ENCODE measurements around the gene ALDH9A1.
A peak's percentile ranks its signal among the peaks of the same experiment; 100 is the strongest.
"Not testable (repeated sequence)": the region's sequence is repeated elsewhere in the genome, so short reads cannot be mapped to it uniquely, and the experiment has no call there.

The ALDH9A1 gene

DNA sequence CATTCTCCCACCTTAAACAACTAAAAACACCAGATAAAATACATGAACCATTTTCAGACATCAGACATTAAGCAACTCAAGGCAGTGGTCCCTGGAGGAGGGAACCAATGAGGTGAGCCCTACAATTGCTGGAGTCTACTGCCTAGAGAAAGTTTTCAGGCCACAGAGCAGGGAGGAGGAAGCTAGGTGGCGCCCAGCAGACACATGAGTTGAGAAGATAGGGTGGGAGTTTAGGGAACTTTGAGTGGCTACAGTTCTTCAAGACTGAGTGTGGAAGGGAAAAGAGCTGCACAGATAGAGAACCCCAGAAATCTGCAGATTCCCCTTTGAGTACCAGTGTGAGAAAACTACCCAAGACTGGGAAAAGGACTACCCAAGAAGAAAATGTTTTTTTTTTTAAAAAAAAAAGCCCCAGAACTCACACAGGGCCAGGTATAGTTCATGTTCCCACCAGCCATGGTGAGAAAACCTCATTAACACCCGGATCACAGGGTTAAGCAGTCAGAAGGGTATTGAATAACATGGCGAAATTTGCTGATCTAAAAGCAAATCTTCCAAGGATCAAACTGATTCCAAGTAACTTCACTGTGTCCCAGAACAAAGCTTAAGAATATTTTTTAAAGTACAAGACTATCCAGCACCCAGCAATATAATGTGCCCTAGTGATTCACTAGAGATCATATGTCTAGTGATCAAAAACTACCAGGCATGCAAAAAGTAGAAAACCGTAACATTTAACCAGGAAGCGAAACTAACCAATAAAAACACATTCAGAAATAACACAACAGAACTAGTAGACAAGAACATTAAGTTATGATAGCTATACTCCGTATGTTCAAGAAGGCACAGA lies 12.0 kb downstream of the ALDH9A1 start:
- DNase-seq = peak; percentile 38

DNA sequence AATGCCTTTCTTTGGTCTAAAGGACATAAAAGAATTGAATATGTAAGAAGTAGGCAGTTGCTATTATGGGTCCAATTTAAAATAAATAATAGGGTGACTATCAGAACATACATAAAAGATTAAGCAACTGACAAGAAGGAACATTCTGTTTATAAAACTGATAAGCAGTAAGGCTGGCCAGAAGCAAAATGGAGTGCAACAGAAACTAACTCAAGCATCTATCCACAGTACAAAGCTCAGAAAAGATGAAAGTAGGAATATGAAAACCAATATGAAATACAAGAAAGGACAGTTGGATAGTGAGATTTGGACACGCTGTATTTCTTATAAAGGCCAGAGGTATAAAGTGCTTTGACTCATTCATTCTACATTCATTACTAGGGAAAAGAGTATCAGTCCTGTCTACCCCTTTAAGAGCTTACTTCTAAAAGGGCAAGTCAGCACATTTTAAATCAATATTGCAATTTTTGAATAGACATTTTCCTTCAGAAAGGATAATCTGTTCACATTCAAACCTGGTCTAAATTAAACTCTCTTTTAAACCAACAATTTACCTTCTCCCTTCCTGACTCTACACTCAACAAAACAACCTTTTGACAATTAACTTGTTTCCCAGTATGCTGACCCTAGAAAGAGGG lies 14.4 kb downstream of the ALDH9A1 start:
- no peak for DNase-seq

DNA sequence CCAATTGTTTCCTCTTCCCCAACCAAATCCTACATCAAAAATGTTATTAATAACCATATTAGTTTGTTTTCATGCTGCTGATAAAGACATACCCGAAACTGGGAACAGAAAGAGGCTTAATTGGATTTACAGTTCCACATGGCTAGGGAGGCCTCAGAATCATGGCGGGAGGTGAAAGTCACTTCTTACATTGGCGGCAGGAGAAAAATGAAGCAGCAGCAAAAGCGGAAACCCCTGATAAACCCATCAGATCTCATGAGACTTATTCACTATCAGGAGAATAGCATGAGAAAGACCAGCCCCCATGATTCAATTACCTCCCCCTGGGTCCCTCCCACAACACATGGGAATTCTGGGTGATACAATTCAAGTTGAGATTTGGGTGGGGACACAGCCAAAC lies 17.6 kb downstream of the ALDH9A1 start:
- DNase-seq = not testable (repeated sequence)

DNA sequence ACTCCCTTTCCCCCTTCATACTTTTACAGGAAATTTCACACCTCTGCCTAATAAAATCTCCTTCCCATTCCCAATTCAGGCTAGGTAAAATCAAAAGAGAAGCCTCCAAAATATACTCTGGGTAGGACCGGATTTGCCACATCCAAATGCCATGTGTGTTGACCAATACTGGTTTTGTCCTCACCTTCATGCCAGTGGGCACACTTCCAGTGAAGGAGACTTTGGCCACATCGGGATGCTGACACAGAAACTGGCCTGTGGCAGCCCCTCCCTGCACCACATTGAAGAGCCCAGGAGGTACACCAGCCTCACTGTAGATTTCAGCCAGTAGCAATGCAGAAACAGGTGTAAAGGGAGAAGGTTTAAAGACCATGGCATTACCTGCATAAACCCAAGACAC lies 18.1 kb downstream of the ALDH9A1 start:
- no peak for DNase-seq

DNA sequence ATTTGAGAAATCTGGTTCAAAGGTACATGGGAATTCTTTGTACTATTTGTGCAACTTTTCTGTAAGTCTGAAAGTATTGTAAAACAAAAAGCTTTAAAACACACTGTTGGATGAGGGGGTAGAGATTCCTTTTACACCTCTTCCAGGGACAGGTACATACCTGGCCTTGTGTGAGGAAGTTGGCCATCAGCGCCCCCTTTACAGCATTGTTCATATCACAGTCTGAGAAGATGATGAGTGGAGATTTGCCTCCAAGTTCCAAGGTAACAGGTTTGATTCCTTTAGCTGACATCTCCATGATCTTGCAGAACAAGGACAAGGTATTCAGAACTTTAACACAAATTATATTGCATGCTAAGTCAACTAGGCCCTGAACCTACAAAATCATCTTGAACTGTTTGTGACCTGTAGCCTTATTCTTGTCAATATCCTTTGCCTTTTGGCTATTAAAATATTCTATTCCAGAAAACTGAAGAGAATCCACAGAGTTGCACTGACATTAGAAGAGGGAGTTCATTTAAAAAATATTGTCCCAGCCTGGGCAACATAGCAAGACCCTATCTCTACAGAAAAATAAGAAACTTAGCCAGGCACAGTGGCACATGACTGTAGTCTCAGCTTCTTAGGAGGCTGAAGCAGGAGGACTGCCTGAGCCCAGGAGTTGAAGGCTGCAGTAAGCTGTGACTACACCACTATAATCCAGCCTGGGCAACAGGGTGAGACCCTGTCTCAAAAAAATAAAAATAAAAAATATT lies 18.9 kb downstream of the ALDH9A1 start:
- DNase-seq = no peak

DNA sequence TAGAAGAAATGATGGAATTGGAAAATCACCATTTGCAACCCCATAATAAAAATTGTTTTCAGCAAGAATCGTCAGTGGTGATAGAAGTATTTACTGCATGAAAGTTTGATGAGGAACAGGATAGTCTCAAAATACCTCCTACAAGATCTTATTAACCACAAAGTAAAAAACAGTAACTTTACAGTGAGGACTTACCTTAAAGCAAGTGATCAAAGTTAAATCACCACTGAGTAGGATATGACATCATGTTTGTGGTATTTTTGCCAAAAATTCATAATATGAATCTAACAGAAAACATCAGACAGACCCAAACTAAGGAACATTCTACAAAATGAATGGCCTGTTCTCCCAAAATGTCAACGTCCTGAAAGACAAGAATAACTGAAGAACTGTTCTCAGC lies 19.9 kb downstream of the ALDH9A1 start:
- no peak for DNase-seq

DNA sequence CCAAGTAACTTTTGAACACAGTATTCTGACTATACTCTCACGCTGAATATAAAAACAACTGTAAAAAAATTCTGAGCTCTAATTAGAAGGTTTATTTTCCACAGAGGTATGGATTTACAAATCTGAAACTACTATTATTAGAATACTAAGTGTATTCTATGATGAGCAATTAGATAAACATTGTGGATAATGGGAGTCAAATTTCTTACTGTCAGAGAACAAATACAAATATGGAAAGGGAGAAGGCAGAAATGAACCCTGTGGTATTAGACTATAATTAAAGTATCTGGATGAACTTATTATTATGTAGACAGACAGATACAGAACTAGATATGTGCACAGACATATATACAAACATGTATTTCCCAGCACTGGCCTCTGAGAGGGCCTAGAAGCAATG lies 22.6 kb downstream of the ALDH9A1 start:
- DNase-seq = no peak

DNA sequence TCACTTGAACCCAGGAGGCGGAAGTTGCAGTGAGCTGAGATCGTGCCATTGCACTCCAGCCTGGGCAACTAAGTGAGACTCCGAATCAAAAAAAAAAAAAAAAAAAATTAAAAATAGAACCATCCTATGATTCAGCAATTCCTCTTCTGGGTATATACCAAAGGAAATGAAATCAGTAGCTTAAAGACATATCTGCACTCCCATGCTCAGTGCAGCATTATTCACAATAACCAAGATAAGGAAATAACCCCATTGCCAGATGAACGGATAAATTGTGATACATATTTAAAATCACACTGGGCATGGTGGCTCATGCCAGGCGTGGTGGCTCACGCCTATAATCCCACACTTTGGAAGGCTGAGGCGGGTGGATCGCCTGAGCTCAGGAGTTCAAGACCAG lies 23.8 kb downstream of the ALDH9A1 start:
- DNase-seq = peak; percentile 42

DNA sequence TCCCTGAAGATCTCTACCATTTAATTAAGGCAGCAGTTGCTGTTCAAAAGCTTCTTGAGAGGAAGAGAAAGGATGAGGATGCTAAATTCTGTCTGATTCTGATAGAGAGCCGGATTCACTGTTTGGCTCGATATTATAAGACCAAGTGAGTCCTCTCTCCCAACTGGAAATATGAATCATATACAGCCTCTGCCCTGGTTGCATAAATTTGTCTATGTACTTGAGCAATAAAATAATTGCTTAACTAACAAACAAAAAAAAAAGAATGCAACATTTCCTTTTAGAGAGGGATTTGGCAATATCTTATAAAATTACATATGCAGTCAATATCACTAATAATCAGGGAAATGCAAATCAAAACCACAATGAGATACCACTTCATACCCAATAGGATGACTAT lies 26.8 kb downstream of the ALDH9A1 start:
- DNase-seq = peak; percentile 91

DNA sequence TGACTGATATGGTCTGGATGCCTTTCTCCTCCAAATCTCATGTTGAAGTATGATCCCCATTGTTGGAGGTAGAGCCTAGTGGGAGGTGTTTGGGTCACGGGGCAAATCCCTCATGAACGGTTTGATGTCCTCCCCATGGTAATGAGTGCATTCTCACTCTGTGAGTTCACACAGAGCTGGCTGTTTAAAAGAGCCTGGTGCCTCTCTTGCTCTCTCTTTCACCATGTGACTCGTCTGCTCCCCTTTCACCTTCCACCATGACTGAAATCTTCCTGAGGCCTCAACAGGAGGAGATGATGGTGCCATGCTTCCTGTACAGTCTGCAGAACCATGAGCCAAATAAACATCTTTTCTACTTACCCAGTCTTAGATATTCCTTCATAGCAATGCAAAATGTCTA lies 30.2 kb downstream of the ALDH9A1 start:
- no peak for DNase-seq

DNA sequence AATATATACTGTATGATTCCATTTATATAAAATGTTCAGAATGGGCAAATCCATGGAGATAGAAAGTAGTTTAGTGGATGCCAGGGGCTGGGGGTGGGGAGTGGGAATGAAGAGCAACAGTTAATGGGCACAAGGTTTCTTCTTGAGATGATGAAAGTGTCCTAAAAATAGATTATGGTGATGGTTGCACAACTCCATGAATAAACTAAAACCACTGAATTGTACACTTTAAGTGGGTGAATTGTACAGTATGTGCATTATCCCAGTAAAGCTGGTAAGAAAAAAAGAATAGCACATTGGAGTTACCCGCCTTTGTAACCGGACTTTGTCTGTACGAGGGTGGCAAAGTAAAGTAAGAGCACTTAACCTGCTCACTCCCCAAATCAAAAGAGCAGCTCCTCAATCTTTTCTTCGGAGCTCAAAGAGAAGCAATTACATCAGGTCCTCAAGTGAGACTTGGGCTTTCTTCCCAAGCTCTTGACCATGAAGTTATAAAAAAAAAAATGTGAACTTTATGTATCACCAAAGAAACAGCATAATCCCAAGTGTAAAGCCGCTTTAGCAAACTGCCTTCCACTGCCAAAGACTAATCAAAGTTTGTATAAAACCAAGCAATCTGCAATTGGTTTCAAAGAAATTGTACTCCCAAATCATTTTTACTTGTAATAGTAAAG lies 32.1 kb downstream of the ALDH9A1 start:
- peak; percentile 32 for DNase-seq

DNA sequence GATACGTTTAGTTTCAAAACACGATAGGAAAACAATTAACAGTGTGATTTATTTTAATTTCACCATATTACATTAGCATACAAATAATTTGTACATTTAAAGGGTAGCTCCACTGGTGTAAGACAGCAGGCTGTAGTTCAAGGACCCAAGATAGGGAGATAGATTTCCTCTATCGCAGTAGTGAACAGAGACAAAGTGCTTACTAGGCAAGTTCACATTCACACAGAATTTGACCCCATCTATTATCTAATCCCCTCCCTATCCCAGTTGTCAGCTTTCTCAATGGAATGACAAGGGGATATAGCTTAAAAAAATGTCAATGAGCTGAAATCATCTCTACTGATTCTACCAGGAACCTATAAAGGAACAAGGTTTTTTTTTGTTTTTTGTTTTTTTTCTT lies 36.2 kb downstream of the ALDH9A1 start:
- DNase-seq = no peak

DNA sequence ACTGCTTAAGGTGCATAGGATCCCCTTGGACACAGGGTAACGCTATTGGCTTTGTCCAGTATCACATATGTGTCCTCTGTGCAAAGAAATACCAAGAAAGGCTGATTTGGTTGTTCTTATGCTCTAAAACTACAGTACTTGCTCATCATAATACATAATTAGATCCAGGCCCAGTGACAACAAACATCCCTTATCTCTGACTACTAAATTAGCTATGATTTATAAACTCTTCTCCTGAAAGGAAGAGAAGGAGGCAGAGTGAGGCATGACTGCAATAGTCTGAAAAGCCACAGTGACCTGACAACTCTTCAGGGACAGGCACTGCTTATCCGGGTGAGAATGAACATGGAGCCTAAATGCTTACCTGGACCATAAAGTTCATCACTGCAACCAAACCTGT lies 36.7 kb downstream of the ALDH9A1 start:
- DNase-seq = no peak

DNA sequence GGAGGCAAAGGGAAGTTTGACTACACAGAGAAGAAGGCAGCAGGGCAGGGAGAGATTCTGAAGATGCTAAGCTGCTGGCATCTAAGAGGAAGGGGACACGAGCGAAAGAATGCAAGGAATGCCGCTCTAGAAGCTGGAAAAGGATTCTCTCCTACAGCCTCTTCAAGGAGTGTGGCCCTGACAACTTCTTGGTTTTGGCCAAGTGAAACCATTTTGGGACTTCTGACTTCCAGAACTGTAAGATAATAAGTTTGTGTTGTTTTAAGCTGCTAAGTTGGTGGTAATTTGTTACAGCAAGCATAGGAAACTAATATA lies 38.8 kb downstream of the ALDH9A1 start:
- no peak for DNase-seq

DNA sequence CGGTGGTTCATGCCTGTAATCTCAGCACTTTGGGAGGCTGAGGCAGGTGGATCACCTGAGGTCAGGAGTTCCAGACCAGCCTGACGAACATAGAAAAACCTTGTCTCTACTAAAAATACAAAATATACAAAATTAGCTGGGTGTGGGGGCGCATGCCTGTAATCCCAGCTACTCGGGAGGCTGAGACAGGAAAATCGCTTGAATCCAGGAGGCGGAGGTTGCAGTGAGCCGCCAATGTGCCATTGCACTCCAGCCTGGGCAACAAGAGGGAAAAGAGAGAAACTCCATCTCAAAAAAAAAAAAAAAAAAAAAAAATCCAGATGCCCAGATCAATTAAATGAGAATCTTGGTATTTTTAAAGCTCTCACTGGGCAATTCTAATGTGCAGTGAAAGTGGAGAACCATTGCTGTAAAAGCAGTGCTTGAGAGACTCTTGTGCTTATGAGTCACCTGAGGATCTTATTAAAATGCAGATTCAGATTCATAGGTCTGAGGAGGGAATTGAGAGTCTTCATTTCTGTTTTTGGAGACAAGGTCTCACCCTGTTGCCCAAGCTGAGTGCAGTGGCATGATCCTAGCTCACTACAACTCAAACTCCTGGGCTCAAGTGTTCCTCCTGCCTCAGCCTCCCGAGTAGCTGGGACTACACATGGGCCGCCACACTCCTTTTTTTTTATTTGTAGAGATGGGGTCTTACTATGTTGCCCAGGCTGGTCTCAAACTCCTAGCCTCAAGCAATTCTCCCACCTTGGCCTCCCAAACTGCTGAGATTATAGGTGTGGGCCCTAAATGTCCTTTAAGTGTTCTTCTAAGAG lies 39.4 kb downstream of the ALDH9A1 start:
- DNase-seq = not testable (repeated sequence)

DNA sequence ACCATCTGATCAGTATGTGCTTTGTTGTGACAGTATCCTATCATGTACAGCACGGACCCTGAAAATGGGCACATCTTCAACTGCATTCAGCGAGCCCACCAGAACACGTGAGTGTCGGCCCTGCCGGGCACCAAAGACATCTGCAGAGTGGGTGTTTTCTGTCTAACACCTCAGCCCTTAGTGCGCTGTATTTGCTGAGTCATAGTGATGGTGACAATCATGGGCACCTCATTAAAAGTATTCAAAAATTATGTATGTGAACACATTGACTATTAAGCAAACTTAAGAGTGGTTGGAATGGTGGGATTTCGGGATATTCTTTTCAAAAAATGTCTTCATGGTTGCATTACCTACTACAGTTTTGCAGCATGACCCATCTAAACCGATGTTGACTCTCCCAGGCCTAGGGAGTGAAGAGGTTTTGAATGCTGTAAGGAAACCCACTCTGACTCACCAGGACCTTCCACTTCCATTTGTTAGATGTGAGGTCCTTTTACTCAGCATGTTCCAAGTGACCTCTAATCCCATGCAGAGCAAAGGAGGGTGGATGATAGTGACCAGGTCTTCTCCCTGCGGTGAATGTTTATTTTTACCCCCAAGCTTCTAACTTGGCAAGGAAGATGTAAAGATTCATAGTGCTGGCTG lies 47.3 kb downstream of the ALDH9A1 start:
- no peak for DNase-seq

DNA sequence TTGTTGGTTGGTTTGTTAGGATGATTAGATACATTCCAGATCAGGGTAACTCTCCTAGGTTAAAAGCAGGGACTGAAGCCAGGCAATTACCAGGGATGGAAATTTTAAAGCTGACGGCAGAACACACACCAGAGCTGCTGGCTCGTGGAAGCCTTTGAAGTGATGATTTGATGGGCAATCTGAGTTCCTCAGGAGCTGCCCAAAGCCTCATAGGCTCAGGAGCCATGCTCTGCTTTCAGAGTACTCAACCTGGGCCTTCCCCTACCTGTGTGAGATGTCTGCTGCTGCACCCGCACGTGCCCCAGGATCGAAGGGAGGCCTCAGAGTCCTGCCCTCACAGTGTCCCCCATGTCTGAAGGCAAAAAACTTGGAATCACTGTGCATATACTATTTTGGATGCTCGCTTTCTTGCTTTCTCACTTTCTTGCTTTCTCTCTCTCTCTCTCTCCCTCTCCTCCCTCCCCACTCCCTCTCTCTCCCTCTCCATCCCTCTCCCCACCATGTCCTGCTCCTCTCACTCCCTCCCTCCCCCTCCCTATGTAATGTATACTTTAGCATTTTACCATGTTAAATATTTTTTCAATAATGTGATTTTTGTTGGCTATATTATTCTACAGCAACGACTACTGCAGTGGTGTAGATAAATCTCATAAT lies 49.3 kb downstream of the ALDH9A1 start:
- no peak for DNase-seq

DNA sequence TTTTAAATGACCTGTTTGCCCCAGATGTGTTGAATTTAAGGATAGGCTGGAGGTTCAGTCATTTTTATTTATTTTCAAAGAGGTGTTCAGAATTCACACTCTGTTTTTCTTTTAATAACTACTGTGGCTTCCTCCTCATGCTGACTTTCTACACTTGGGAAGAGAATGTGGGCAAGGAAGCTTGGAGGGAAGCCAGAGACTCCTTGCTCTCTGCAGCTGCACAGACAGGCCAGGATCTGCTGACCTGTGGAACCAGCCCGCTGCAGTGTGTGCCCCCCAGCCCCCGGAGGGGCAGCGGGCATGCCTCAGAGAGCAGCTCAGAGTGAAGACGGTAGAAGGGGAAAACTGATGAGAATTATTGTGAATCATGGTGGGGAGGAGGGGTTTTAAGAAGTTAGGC lies 50.4 kb downstream of the ALDH9A1 start:
- DNase-seq = no peak

DNA sequence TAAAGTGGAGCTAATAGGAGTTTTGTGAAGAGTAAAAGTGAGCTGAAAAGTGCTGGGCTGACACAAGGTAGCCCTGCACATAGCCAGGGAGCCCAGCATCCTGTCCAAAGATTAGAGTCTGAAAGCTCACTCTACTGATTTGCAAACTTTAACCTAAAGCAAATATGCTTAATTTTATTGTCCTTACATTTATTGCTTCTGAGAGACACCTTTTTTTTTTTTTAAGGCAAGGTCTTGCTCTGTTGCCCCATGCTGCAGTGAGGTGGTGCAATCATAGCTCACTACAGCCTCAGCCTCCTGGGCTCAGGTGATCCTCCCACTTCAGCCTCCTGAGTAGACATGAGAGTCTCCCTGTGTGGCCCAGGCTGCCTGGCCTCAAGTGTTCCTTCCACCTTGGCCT lies 50.8 kb downstream of the ALDH9A1 start:
- no peak for DNase-seq

DNA sequence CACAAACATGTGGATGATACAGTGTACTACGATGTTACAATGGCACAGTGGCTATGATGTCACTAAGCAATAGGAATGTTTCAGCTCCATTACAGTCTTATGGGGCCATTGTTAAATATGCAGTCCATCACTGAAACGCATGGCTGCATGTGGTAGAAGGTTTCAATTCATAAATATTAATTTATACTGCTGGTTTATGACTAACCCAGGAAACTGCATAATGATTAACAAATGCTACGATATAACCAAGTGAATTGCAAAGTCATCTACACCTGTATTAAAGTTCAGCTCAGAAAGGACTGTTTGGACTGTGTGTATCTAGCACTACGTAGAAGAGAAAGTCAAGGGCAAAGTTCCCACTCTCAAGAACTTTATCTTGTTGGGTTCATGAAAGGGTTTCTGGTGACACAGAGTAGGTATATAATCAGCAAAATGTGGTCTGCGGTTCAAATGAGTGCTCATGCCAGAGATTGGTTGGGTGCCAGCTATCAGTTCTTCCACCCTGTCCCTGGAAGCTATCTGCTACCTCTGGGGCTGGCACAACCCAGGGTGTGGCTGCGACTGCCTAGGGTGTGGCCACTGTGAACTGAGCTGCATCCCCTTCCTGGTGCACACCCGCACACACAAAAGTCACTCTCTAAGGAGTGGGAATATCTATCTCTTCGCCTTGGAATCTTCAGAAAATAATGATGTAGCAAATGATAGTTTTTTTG lies 52.6 kb downstream of the ALDH9A1 start:
- DNase-seq = no peak

All from inflammatory macrophage treated with lipopolysaccharide for 4 hours (primary cell).